ENCODE measurements around the gene CASP2.
"Not testable (repeated sequence)": the region's sequence is repeated elsewhere in the genome, so short reads cannot be mapped to it uniquely, and the experiment has no call there.

CASP2 gene

GRCh38 chr7:143265017-143265693 lies 23.0 kb upstream of the CASP2 start:
- no peak for DNase-seq

GRCh38 chr7:143269251-143269650 lies 18.9 kb upstream of the CASP2 start:
- no peak for DNase-seq

GRCh38 chr7:143271240-143271639 lies 16.9 kb upstream of the CASP2 start:
- DNase-seq: no peak

- no peak for DNase-seq
These were observed 15.3 kb upstream of the CASP2 start for GRCh38 chr7:143272871-143273270.

GRCh38 chr7:143279186-143280098 lies 8.7 kb upstream of the CASP2 start:
- no peak for DNase-seq

- no peak for DNase-seq
These were observed 8.0 kb upstream of the CASP2 start for GRCh38 chr7:143280160-143280559.

GRCh38 chr7:143280566-143280965 lies 7.6 kb upstream of the CASP2 start:
- DNase-seq: no peak

GRCh38 chr7:143281529-143281928 lies 6.6 kb upstream of the CASP2 start:
- DNase-seq: no peak

- no peak for DNase-seq
These were observed 6.0 kb upstream of the CASP2 start for GRCh38 chr7:143282124-143282523.

GRCh38 chr7:143283381-143283780 lies 4.8 kb upstream of the CASP2 start:
- no peak for DNase-seq

GRCh38 chr7:143284591-143285469 lies 3.3 kb upstream of the CASP2 start, which contains the start of gene TMEM139:
TMEM139 (plus strand) TSS chr7:143284958; CDS start chr7:143285958, 1,000 bp downstream.
- DNase-seq: no peak

GRCh38 chr7:143285470-143285778 lies 2.7 kb upstream of the CASP2 start:
- DNase-seq: no peak

GRCh38 chr7:143285806-143286521 lies 2.2 kb upstream of the CASP2 start:
- DNase-seq: no peak

- DNase-seq: no peak
These were observed 1.6 kb upstream of the CASP2 start for GRCh38 chr7:143286522-143286890.

GRCh38 chr7:143287339-143287934 lies 714 bp upstream of the CASP2 start:
- DNase-seq: no peak

GRCh38 chr7:143288836-143289235 lies 685 bp downstream of the CASP2 start:
- no peak for DNase-seq

- no peak for DNase-seq
These were observed 1.3 kb downstream of the CASP2 start for GRCh38 chr7:143289421-143289820.

GRCh38 chr7:143289888-143290287 lies 1.7 kb downstream of the CASP2 start:
- DNase-seq: not testable (repeated sequence)

GRCh38 chr7:143290293-143290692 lies 2.1 kb downstream of the CASP2 start:
- DNase-seq: no peak

GRCh38 chr7:143292876-143293275 lies 4.7 kb downstream of the CASP2 start:
- no peak for DNase-seq

GRCh38 chr7:143295870-143296269 lies 7.7 kb downstream of the CASP2 start:
- DNase-seq: no peak

- DNase-seq: no peak
These were observed 8.5 kb downstream of the CASP2 start for GRCh38 chr7:143296686-143297085.

Measured in stimulated activated CD4-positive, alpha-beta T cell treated with anti-CD3 and anti-CD28 coated beads, Interleukin-4, amount 100 ng/mL, for 4 hours (primary cell).